ENCODE data around the gene ACR.
A peak's percentile ranks its signal among the peaks of the same experiment; 100 is the strongest.
"Not testable (repeated sequence)": the region's sequence is repeated elsewhere in the genome, so short reads cannot be mapped to it uniquely, and the experiment has no call there.

The ACR gene

DNA sequence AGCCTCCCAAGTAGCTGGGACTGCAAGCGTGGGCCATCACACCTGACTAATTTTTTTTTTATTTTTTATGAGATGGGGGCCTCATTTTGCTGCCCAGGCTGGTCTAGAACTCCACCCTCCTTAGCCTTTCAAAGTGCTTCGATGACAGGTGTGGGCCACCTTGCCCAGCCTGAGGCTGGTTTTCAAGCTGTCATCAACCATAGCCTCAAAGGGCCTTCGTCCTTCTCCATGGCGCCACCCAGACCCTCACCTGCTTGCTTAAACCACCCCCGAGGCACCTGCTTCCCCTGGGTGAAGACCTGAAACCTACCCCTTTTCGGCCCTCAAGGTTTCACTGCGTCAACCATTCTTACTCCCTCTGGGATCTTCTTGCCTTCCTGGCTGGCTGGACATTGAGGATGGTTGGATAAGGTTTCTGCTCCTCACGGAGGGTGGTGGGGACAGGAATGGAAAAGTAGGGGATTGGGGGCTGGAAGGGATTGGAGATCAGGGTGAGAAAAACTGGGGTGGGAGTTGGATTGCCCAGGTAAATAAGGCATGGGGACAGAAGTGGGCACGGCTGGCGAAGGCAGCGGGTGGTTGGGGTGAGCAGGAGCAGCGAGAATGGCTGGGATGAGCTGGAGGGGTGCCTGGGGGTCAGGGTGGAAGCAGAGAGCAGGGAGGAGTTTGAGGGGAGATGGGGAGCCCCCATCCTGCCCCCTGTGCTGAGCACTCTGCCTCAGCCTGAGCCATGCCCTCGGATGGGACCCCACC, 2.8 kb upstream of the ACR start:
- no peak for DNase-seq

DNA sequence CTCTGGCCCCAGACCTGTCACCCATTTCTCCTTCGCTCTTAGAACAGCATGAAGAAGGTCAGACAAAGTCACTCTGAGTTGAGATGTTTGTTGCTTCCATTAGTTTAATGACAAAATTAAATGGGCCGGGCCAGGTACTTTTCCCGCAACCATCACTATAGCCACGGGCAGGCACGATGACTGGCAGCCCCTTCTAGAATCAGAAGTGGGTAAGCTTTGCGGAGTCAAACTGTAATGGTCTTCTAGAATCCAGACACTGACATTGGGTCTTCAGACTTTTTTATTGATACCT, 2.3 kb upstream of the ACR start:
- DNase-seq: no peak

DNA sequence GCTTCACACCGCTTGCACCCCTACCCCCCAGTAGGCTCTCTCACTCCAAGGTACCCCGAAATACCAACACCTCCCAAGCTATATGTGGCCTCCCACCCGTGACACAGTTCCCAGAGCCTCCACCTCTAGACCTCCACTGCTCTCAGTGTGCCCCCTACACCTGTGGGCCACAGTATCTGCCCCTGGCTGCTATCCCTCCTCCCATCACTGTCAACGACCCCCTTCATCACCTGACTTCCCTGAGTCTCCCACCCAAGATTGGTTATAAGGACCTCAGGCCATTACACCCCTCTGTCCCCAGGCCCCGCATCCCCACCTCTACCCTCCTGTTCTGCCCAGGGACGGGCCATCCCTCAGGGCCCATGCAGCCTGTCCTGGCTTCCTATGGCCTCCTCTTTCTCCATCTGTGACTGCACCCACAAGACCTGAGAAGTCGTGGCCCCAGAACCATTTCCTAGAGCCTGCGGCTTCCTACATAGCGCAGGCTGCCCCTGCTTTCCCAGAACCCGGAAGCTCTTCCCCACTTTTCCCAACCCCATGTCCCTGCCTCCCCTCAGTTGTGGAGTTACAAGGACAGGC, 734 bp downstream of the ACR start:
- DNase-seq: no peak

DNA sequence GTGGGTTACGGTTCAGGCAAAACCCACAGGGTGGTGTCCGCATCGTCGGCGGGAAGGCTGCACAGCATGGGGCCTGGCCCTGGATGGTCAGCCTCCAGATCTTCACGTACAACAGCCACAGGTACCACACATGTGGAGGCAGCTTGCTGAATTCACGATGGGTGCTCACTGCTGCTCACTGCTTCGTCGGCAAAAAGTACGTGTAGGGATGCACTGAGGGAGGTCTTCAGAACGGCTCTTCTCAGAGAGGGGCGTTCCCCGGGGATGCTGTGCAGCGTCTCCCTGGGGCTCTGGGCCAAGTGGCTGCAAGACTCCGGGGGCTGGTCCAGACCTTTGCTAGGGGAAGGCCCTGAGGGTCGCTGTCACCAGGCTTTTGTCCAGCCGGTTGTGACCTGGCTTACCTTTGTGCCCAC, 1.3 kb downstream of the ACR start:
- no peak for DNase-seq

DNA sequence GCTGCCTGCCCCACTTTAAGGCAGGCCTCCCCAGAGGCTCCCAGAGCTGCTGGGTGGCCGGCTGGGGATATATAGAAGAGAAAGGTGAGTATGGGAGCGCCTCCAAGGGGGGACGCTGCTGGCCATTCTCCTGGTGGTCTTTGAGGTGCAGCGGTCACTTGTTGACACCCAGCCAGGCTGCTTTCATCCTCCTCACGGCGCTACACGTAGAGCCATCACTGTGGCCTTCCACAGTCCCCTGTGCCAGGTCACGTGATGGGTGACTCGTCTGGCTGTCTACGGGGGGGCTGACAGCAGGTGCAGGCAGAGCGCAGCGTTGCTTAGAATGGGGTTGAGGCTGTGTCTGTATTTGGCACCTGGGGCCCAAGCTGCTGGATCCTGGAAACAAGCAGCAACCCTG, 1.9 kb downstream of the ACR start:
- no peak for DNase-seq

DNA sequence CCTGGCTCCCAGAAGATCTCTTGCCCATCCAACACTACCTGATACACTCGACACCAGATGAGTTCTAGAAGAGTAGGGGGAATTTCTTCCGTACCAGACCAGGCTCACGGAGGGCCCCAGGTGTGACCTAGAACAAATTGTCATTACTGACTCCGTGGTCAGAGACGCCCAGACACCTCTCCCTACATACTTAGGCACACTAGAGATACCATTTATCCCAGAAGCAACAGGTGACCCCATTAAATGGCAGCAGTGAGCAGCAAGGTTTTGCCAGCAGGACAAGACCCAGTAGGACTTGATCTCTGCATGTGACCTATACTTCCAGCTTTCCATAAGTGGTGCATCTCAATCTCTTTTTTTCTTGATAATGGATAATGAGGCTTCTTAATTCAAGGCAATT, 2.7 kb downstream of the ACR start:
- not testable (repeated sequence) for DNase-seq

DNA sequence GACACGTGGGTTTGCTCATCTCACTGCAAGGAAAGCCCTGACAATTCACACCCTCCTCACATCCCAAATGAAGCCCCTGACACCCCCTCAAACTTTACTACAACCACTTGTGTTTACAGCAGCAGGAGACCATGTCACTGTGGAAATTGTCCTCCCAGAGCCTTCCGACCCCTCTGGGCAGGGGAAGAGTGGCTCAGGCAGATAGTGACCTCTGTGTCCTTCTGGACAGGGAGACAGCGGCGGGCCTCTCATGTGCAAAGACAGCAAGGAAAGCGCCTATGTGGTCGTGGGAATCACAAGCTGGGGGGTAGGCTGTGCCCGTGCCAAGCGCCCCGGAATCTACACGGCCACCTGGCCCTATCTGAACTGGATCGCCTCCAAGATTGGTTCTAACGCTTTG, 6.4 kb downstream of the ACR start:
- not testable (repeated sequence) for DNase-seq

DNA sequence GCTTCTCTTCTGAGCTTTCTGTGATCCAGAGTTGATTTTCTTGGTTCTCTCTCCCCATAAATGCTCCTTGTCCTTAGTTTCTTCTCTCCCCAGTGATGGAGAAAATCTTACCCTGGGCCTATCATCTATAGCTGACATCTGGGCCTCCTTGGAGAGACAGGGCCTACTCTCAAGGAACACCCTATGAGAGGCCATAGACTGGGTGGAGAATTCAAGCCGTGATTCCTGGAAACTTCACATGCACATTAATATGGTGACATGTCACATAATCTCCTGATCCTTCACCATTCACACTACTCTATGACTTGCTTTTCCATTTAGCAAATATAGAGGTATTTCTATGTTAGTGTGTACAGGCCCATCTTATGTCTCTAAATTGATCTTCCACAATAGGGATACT, 9.5 kb downstream of the ACR start:
- not testable (repeated sequence) for DNase-seq

DNA sequence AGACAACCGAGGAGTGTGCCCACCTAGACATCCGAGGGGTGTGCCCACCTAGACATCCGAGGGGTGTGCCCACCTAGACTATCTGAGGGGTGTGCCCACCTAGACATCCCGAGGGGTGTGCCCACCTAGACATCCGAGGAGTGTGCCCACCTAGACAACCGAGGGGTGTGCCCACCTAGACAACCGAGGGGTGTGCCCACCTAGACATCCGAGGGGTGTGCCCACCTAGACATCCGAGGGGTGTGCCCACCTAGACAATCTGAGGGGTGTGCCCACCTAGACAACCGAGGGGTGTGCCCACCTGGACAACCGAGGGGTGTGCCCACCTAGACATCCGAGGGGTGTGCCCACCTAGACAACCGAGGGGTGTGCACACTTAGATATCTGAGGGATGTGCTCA, 10.6 kb downstream of the ACR start:
- not testable (repeated sequence) for DNase-seq

DNA sequence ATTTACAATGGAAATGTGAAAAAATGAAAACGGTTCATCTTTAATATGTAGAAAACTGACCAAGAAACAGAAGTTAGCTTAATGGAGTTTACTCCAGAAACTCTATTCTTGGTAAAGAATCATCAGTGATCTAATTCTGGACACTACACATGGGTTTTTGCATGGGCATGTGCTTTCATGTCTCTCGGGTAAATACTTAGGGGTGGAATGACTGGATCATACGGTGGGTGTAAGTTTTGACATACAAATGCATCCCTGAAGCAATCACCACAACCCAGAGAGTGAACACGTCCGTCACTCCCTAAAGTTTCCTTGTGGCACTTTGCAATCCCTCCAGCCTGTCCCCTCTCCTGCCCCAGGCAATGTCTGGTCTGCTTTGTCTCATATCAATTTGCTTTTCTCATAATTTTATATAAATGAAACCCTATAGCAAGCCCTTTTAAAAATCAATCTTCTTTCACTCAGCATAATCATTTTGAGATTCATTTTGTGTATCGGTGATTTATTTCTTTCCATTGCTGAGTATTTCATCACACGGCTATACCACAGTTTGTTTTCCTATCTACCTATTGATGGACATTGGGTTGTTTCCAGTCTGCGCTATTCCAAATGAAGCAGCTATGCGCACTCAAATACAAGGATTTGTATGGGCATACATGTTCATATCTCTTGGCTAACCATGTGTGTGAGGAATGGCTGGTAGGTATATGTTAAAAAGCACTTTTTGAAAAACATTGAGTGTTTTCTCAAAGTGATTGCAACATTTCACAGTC, 11.5 kb downstream of the ACR start:
- not testable (repeated sequence) for DNase-seq

DNA sequence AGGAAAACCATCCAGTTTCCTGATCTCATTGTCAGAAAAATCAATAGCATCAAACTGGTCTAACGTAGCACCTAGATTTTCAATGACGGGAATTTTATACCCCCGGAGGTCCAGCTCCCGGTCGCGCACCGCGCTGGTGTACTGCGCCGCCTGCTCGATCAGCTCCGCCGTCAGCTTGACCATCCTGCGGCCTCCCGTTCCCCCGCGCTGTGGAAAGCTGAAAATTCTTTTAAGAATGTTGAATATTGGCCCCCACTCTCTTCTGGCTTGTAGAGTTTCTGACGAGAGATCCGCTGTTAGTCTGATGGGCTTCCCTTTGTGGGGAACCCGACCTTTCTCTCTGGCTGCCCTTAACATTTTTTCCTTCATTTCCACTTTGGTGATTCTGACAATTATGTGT, 17.2 kb downstream of the ACR start:
- not testable (repeated sequence) for DNase-seq

DNA sequence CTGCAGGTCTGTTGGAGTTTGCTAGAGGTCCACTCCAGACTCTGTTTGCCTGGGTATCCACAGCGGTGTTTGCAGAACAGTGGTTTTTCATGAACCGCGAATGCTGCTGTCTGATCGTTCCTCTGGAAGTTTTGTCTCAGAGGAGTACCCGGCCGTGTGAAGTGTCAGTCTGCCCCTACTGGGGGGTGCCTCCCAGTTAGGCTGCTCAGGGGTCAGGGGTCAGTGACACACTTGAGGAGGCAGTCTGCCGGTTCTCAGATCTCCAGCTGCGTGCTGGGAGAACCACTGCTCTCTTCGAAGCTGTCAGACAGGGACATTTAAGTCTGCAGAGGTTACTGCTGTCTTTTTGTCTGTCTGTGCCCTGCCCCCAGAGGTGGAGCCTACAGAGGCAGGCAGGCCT, 18.4 kb downstream of the ACR start:
- DNase-seq: not testable (repeated sequence)

DNA sequence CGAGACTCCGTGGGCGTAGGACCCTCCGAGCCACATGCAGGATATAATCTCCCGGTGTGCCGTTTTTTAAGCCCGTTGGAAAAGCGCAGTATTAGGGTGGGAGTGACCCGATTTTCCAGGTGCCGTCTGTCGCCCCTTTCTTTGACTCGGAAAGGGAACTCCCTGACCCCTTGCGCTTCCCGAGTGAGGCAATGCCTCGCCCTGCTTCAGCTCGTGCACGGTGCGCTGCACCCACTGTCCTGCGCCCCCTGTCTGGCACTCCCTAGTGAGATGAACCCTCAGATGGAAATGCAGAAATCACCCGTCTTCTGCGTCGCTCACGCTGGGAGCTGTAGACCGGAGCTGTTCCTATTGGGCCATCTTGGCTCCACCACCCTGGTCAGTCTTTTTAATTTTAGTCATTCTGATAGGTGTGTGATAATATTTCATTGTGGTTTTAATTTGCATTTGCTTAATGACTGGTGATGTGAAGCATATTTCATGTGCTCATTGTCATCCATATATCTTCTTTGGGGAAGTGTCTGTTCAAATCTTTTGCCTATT, 19.0 kb downstream of the ACR start:
- DNase-seq: peak; percentile 18

DNA sequence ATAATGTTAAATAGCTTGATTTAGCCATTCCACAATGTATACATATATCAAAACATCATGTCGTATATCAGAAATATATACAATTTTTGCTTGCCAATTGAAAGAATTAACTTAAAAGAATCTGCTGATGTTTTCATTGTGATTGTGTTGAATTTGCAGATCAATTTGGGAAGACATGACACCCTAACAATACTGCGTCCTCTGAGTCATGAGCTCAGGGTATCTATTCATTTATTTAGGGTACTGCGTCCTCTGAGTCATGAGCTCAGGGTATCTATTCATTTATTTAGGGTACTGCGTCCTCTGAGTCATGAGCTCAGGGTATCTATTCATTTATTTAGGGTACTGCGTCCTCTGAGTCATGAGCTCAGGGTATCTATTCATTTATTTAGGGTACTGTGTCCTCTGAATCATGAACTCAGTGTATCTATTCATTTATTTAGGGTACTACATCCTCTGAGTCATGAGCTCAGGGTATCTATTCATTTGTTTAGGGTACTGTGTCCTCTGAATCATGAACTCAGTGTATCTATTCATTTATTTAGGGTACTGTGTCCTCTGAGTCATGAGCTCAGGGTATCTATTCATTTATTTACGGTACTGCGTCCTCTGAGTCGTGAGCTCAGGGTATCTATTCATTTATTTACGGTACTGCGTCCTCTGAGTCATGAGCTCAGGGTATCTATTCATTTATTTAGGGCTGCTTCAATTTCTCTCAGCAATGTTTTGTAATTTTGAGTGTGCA, 21.8 kb downstream of the ACR start:
- peak; percentile 60 for DNase-seq

DNA sequence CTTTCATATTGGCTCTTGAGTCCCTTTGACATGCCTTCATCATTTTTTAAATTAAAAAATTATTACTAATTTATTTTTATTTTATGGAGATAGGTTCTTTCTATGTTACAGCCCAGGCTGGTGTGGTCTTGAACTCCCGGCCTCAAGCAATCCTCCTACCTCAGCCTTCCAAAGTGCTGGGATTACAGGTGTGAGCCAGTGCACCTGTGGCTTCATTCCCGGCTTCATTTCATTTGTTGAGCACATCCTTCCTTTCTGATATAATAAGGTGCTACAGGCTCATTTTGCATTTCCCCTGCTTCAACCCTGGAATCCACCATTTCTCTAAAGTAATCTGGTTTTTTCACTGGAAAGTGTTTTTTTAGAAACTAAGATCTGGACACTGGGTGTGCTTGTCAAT, 23.8 kb downstream of the ACR start:
- not testable (repeated sequence) for DNase-seq

DNA sequence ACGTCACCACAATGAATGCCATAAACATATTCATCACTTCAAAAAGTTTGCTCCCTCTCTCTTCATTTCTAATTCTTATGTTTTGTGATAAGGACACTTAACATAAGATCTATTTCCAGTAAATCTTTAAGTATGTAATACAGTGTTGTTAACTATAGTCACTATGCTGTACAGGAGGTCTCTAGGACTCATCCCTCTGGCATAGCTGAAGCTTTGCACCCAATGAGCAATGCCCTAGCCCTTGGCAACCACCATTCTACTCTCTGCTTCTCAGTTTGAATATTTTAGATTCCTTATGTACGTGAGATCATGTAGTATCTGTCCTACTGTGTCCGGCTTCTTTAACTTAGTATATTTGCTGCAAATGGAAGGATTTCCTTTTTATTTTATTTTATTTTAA, 26.3 kb downstream of the ACR start:
- not testable (repeated sequence) for DNase-seq

DNA sequence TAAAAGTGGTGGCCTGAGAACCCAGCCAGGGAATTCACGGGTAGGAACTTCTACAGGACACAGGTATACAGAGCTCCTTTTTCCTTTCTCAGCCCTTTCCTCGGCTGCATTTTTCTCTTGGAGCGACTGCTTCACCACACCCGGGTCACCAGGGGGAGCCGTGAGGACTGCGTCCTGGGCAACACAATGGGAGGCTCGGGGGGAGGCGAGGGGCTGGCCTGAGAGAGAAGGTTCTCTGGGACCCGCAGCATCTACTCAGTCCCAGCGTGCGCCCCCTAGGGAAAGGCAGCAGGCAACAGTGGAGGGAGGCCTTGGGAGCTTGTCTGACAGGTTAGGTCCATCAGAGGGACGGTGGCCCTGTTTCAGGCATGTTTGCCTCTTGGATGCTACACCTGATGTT, 37.1 kb downstream of the ACR start:
- peak; percentile 55 for DNase-seq

DNA sequence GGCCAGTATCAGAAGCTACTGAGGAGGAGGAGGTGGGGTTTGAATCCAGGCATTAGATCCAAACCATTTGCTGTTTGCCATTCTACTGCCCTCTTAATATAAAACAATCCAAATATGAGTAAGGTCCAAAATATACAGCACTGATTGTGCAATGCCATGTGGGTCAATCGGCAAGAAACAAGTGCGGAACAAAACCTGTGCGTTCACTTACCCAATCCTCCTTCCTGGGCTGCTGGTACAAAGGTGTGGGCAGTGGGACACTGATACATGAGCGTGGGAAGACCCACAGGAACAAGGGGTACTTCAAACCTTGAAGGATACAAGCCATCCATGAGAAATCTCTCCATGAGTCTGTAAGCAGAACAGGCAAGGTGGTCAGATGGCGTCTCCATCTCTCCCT, 39.6 kb downstream of the ACR start:
- DNase-seq: not testable (repeated sequence)

DNA sequence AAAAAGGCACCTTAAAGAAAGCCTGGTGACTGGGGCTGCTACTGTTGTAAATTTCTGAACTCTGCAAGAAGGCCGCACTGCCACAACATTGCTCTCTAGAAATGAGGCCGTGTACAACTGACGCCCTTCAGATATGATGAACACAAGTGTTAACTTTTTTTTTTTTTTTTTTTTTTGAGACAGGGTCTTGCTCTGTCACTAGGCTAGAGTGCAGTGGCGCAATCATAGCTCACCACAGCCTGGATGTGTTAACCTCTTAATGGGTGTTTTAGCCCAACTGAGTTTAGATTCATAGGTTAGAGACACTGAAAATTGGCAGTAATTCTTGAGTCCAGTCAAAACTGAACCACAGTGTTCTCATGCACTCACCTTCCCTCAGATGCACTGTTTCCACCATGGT, 42.2 kb downstream of the ACR start:
- not testable (repeated sequence) for DNase-seq

DNA sequence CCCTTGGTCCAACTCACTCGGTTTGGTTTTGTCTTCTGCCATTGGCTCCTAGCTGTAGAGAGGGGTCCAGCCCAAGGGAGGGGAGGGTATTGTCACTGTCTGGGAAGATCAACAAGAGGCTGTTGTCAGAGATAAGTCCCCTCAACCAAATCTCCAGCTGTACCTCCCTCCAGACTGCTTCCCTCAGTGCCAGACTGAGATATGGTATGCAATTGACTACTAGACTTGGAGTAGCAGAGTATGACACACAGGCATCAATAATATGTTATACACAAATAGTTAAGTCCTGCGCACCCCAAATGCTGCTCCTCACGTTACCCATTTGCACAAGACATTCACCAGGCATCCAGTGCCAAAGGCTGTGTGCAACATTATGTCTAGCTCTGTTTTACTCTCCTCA, 44.2 kb downstream of the ACR start:
- DNase-seq: not testable (repeated sequence)

DNA sequence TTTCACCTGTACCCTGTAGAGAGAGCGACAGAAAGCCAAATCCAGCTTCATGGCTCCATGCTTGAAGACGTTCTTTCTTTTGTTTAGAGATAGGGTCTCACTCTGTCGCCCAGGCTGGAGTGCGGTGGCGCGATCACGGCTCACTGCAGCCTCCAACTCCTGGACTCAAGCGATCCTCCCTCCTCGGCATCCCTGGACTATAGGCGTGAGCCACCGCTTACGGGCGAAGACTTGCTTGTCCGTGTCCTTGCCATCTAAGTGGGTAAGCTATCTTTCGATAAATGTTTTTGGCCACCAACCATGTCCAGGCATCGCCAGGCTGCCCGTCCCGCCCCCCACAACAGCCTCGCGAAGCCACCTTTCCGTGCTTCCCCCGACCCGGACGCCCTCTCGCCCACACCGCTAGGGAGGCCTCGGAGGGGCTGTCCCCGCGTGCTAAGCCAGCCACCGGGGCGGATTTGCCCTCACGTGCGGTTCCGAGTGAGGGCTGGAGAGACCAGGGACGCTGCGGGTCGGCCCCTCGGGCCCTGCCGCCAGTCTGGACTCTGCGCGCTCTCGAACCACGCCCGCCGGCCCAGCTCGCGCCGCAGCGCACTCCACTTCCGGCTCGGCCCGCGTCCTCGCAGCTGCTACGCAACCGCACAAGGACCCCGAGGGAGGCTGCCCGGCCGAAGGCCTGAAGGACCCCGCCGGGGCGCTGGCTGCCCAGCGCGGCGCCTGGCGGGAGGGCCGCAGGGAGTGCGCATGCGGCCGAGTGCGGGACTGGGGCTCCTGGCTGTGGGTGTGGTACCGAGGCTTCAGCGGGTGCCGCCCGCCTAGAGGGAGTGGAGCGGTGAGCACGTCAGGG, 45.3 kb downstream of the ACR start, which contains the start of gene RABL2B:
RABL2B (minus strand) TSS at position 604 of the 847 bp plus-strand sequence. CDS start 1,342 bp downstream, outside the sequence.
- peak; percentile 86 for DNase-seq

DNA sequence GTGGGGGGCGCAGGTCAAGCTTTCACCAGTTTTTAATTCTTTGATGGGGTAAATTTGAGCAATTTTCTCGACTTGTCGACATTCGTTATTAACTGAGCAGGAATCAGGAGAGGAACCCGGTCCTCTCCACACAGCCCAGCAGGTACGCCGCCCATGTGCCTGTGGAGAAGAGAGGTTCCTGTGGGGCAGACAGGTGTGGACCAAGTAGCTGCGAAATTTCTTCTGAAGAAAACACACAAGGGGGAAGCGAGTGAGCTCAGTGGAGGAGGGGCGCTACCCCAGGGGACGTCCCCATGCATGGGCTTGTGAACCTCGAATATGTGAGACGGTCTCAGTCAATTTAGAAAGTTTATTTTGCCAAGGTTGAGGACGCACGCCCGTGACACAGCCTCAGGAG, 45.9 kb downstream of the ACR start:
- DNase-seq: not testable (repeated sequence)
